GM23248 (cell line): ENCODE results near the gene ALOX15. TPM values are rescaled to one million over a fixed set of nuclear protein-coding genes. Genes with fewer than 3 reads are reported as not detected.

Experiments
- DNase-seq: peaks from one replicate; pipeline ENCODE4 v3.0.0-alpha.2; 2015
- H2AFZ ChIP-seq: fragments of 200-600 bp; sonication (generic); 2 replicates; pipeline ENCODE4 v1.6.1; 2016; ENCODE audit warnings: antibody characterized with exemption
- H3F3A ChIP-seq: fragments of 200-600 bp; sonication (generic); 2 replicates; pipeline ENCODE4 v1.6.1; 2016; ENCODE audit warnings: mild to moderate bottlenecking, antibody characterized with exemption, mixed run types; ENCODE audit not compliant: insufficient read depth
- H3K27ac ChIP-seq: fragments of 200-600 bp; sonication (generic); 2 replicates; pipeline ENCODE4 v1.5.1; 2016; ENCODE audit warnings: mild to moderate bottlenecking
- H3K27me3 ChIP-seq: fragments of 200-600 bp; sonication (generic); replicated peaks from 2 replicates; pipeline ENCODE4 v1.6.1; 2016; ENCODE audit warnings: mild to moderate bottlenecking; ENCODE audit not compliant: insufficient read depth
- H3K36me3 ChIP-seq: fragments of 200-600 bp; sonication (generic); 2 replicates; pipeline ENCODE4 v1.6.1; 2016; ENCODE audit warnings: low read depth, mild to moderate bottlenecking
- H3K4me1 ChIP-seq: fragments of 200-600 bp; sonication (generic); 2 replicates; pipeline ENCODE4 v1.6.1; 2016; ENCODE audit warnings: mild to moderate bottlenecking; ENCODE audit not compliant: insufficient read depth
- H3K4me2 ChIP-seq: fragments of 200-600 bp; sonication (generic); one replicate; pipeline ENCODE4 v1.6.1; 2016; ENCODE audit warnings: mild to moderate bottlenecking; ENCODE audit not compliant: unreplicated experiment
- H3K4me3 ChIP-seq: fragments of 200-600 bp; sonication (generic); 2 replicates; pipeline ENCODE4 v1.5.1; 2016; ENCODE audit warnings: mild to moderate bottlenecking
- H3K79me2 ChIP-seq: fragments of 200-600 bp; sonication (generic); 2 replicates; pipeline ENCODE4 v1.6.1; 2016; ENCODE audit warnings: mild to moderate bottlenecking; ENCODE audit not compliant: insufficient read depth
- H3K9ac ChIP-seq: fragments of 200-600 bp; sonication (generic); 2 replicates; pipeline ENCODE4 v1.6.1; 2016; ENCODE audit warnings: mild to moderate bottlenecking
- H3K9me2 ChIP-seq: fragments of 200-600 bp; sonication (generic); 2 replicates; pipeline ENCODE4 v1.6.1; 2016; ENCODE audit warnings: mixed run types, mild to moderate bottlenecking, moderate library complexity; ENCODE audit not compliant: insufficient read depth
- H3K9me3 ChIP-seq: fragments of 200-600 bp; sonication (generic); one replicate; pipeline ENCODE4 v1.6.1; 2017; ENCODE audit warnings: low read depth
- H4K20me1 ChIP-seq: fragments of 200-600 bp; sonication (generic); 2 replicates; pipeline ENCODE4 v1.6.0; 2016; ENCODE audit not compliant: insufficient read depth
- EZH2 ChIP-seq: fragments of 200-600 bp; sonication (generic); IDR thresholded peaks from 2 replicates; pipeline ENCODE4 v1.6.1; 2018; ENCODE audit warnings: antibody characterized with exemption, mild to moderate bottlenecking; ENCODE audit not compliant: insufficient read depth, poor library complexity, severe bottlenecking
- EZH2phosphoT487 ChIP-seq: fragments of 200-600 bp; sonication (generic); IDR thresholded peaks from 2 replicates; pipeline ENCODE4 v1.6.1; 2018; ENCODE audit warnings: antibody characterized with exemption, moderate library complexity, mild to moderate bottlenecking, low read depth; ENCODE audit not compliant: insufficient read depth
- WGBS, 2 experiments: methylation state at CpG; one replicate each; pipeline ENCODE4 v1.1.6; 2015 to 2017; ENCODE audit warnings: low lambda C conversion rate in 2 of 2, low coverage in 1 of 2; ENCODE audit errors: missing lambda C conversion rate in 2 of 2; 5-methylcytosine and 5-hydroxymethylcytosine counted together
- in situ Hi-C: fragments of 300-500 bp; cut with MboI; formaldehyde crosslinking; loops from 2 replicates; pipeline ENCODE4 v1.15.0; 2020
- polyA plus RNA-seq: library from polyadenylated mRNA; unstranded; fragments of >200 nt; fragmentation: Nextera tagmentation; extraction: Ambion mirVana; gene quantifications from 2 replicates; pipeline ENCODE4 v1.2.1, GENCODE V29; 2016
- total RNA-seq: library from RNA; depleted of rRNA; stranded (reverse); fragments of >200 nt; shearing (Covaris generic); gene quantifications from 2 replicates; pipeline ENCODE4 v1.2.3, GENCODE V29; 2014

Gene ALOX15
- total and polyA plus RNA-seq, 2 experiments from 2014 or later = not detected

- no peak overlapping the region for H3K27ac ChIP-seq
- no peak overlapping the region for H3K4me3 ChIP-seq
- no peaks in the 10 kb centered on the region for H3K4me1 ChIP-seq
- no peaks in the 10 kb centered on the region for H4K20me1 ChIP-seq
- H3K9me2 ChIP-seq = no peaks in the 10 kb centered on the region
- H3K36me3 ChIP-seq = no peaks in the 10 kb centered on the region
- H3K27me3 ChIP-seq = peaks cover 43% of the 10 kb centered on the region
- H3K4me2 ChIP-seq = no peak overlapping the region
- H3K79me2 ChIP-seq = no peaks in the 10 kb centered on the region
- in situ Hi-C loops = no loop called here
- WGBS, 2 experiments = 60% methylated on average over 9 of the region's 9 CpGs
- DNase-seq = no peak
- H3K9me3 ChIP-seq = no peaks in the 10 kb centered on the region
- TF ChIP-seq EZH2phosphoT487 = no peak
- TF ChIP-seq EZH2 = no peak
- no peak overlapping the region for H2AFZ ChIP-seq
- H3K9ac ChIP-seq = no peak overlapping the region
- no peaks in the 10 kb centered on the region for H3F3A ChIP-seq
Observed at GRCh38 chr17:4587803-4588202, 53.7 kb downstream of the ALOX15 start.

- WGBS, 2 experiments = 58 to 60% methylated on average over 7 of the region's 7 CpGs
- H3K27me3 ChIP-seq = peaks cover 47% of the 10 kb centered on the region
Observed at GRCh38 chr17:4587195-4587594, 54.3 kb downstream of the ALOX15 start.

GRCh38 chr17:4586043-4586442, 55.4 kb downstream of the ALOX15 start:
- TF ChIP-seq EZH2 (no peak), EZH2phosphoT487 (no peak)
- Histone ChIP-seq H4K20me1 (no peaks in the 10 kb centered on the region), H2AFZ (no peak overlapping the region), H3K9me2 (no peaks in the 10 kb centered on the region), H3K4me2 (no peak overlapping the region), H3K27ac (no peak overlapping the region), H3K9ac (no peak overlapping the region), H3K4me3 (no peak overlapping the region), H3K27me3 (peaks cover 42% of the 10 kb centered on the region), H3K9me3 (no peaks in the 10 kb centered on the region), H3K4me1 (no peaks in the 10 kb centered on the region), H3K36me3 (no peaks in the 10 kb centered on the region), H3F3A (no peaks in the 10 kb centered on the region), H3K79me2 (no peaks in the 10 kb centered on the region)
- 77 to 81% methylated on average over 9 of the region's 9 CpGs for WGBS, 2 experiments
- no peak for DNase-seq
- in situ Hi-C loops = no loop called here

More at GRCh38 chr17:4587195-4587594, 54.3 kb downstream of the ALOX15 start:
- no peaks in the 10 kb centered on the region for H4K20me1 ChIP-seq
- H3K9me2 ChIP-seq = no peaks in the 10 kb centered on the region
- H3K4me1 ChIP-seq = no peaks in the 10 kb centered on the region
- H2AFZ ChIP-seq = no peak overlapping the region
- TF ChIP-seq EZH2 = no peak
- TF ChIP-seq EZH2phosphoT487 = no peak
- H3F3A ChIP-seq = no peaks in the 10 kb centered on the region
- H3K27ac ChIP-seq = no peak overlapping the region
- no peak overlapping the region for H3K4me3 ChIP-seq
- H3K79me2 ChIP-seq = no peaks in the 10 kb centered on the region
- no peak overlapping the region for H3K4me2 ChIP-seq
- no peaks in the 10 kb centered on the region for H3K36me3 ChIP-seq
- H3K9ac ChIP-seq = no peak overlapping the region
- in situ Hi-C loops = no loop called here
- no peaks in the 10 kb centered on the region for H3K9me3 ChIP-seq
- DNase-seq = no peak

- 84 to 85% methylated on average over 7 of the region's 7 CpGs for WGBS, 2 experiments
- in situ Hi-C loops = no loop called here
Observed at GRCh38 chr17:4585638-4585994, 55.9 kb downstream of the ALOX15 start.

More at GRCh38 chr17:4585638-4585994, 55.9 kb downstream of the ALOX15 start:
- H3K36me3 ChIP-seq = no peaks in the 10 kb centered on the region
- no peaks in the 10 kb centered on the region for H3K4me1 ChIP-seq
- H3K79me2 ChIP-seq = no peaks in the 10 kb centered on the region
- no peak overlapping the region for H3K27ac ChIP-seq
- no peak overlapping the region for H3K9ac ChIP-seq
- DNase-seq = no peak
- no peak overlapping the region for H3K4me2 ChIP-seq
- H3K4me3 ChIP-seq = no peak overlapping the region
- no peaks in the 10 kb centered on the region for H3K9me3 ChIP-seq
- H2AFZ ChIP-seq = no peak overlapping the region
- peaks cover 42% of the 10 kb centered on the region for H3K27me3 ChIP-seq
- no peaks in the 10 kb centered on the region for H4K20me1 ChIP-seq
- TF ChIP-seq EZH2phosphoT487 = no peak
- TF ChIP-seq EZH2 = no peak
- no peaks in the 10 kb centered on the region for H3K9me2 ChIP-seq
- H3F3A ChIP-seq = no peaks in the 10 kb centered on the region
